GM21723 (cell line): ENCODE results near the gene CD200.

Experiments used
- ATAC-seq: cut with Tn5 transposase; IDR thresholded peaks from one replicate; pipeline ENCODE4 v1.9.1; 2021; ENCODE audit warnings: mild to moderate bottlenecking, moderate library complexity; ENCODE audit not compliant: unreplicated experiment

Gene CD200

GRCh38 chr3:112331851-112332250, 1.1 kb upstream of the CD200 start:
- ATAC-seq = no peak

GRCh38 chr3:112333381-112334317, 693 bp downstream of the CD200 start:
- peak; percentile 55 for ATAC-seq

GRCh38 chr3:112334691-112335433, 1.9 kb downstream of the CD200 start:
- ATAC-seq = no peak

- no peak for ATAC-seq
Observed at GRCh38 chr3:112335434-112335781, 2.5 kb downstream of the CD200 start.

GRCh38 chr3:112338021-112338726, 5.2 kb downstream of the CD200 start:
- no peak for ATAC-seq

- ATAC-seq = no peak
Observed at GRCh38 chr3:112338727-112339056, 5.7 kb downstream of the CD200 start.

- ATAC-seq = no peak
Observed at GRCh38 chr3:112339134-112339533, 6.2 kb downstream of the CD200 start.

GRCh38 chr3:112339609-112340008, 6.7 kb downstream of the CD200 start:
- ATAC-seq = no peak

GRCh38 chr3:112341386-112341785, 8.4 kb downstream of the CD200 start:
- no peak for ATAC-seq

- no peak for ATAC-seq
Observed at GRCh38 chr3:112345681-112346080, 12.7 kb downstream of the CD200 start.

GRCh38 chr3:112346491-112347122, 13.7 kb downstream of the CD200 start:
- no peak for ATAC-seq

GRCh38 chr3:112348943-112349342, 16.0 kb downstream of the CD200 start:
- ATAC-seq = no peak

GRCh38 chr3:112349557-112349956, 16.6 kb downstream of the CD200 start:
- ATAC-seq = no peak

GRCh38 chr3:112350018-112350810, 17.3 kb downstream of the CD200 start:
- ATAC-seq = no peak

GRCh38 chr3:112351036-112351435, 18.1 kb downstream of the CD200 start:
- ATAC-seq = no peak

- ATAC-seq = no peak
Observed at GRCh38 chr3:112351823-112352222, 18.9 kb downstream of the CD200 start.

- ATAC-seq = no peak
Observed at GRCh38 chr3:112352720-112353119, 19.8 kb downstream of the CD200 start.

GRCh38 chr3:112353365-112353764, 20.4 kb downstream of the CD200 start:
- no peak for ATAC-seq

- no peak for ATAC-seq
Observed at GRCh38 chr3:112354642-112355306, 21.8 kb downstream of the CD200 start.

- no peak for ATAC-seq
Observed at GRCh38 chr3:112355307-112355687, 22.3 kb downstream of the CD200 start.
